CD14-positive monocyte (primary cell): ENCODE data around the gene IL3. TPM values are rescaled to one million over a fixed set of nuclear protein-coding genes. Genes with fewer than 3 reads are reported as not detected.
A peak's percentile ranks its signal among the peaks of the same experiment; 100 is the strongest.

ENCODE experiments used
- DNase-seq, 3 donors: peaks; one replicate each; pipeline ENCODE4 v3.0.0-alpha.2; 2011 to 2022
- H2AFZ ChIP-seq: 2 replicates; pipeline ENCODE4 v1.6.0; 2012; ENCODE audit warnings: mild to moderate bottlenecking, low read depth, low read length, inconsistent platforms; ENCODE audit not compliant: insufficient read depth, poor library complexity, severe bottlenecking
- H3K27ac ChIP-seq, 2 donors: 1 replicate in 1 of 2; 2 replicates in 1 of 2; pipeline ENCODE4 v1.5.1; 2012 to 2013; ENCODE audit warnings: low read length in 2 of 2, control low read depth in 1 of 2, inconsistent platforms in 1 of 2, low read depth in 1 of 2, mild to moderate bottlenecking in 1 of 2
- H3K27me3 ChIP-seq, 2 donors: one replicate each; pipeline versions ENCODE4 v1.6.0 to v1.6.1; 2011 to 2013; ENCODE audit warnings: low read length in 2 of 2; ENCODE audit not compliant: control insufficient read depth in 2 of 2, insufficient read depth in 2 of 2
- H3K36me3 ChIP-seq, 2 donors: replicated peaks in 1 of 2; 1 replicate in 1 of 2; 2 replicates in 1 of 2; pipeline versions ENCODE4 v1.5.1 to v1.6.1; 2012 to 2013; ENCODE audit warnings: low read length in 2 of 2, control low read depth in 1 of 2, inconsistent platforms in 1 of 2, mild to moderate bottlenecking in 1 of 2; ENCODE audit not compliant: insufficient read depth in 2 of 2, control insufficient read depth in 1 of 2
- H3K4me1 ChIP-seq, 2 donors: 1 replicate in 1 of 2; 2 replicates in 1 of 2; pipeline versions ENCODE4 v1.5.1 to v1.6.1; 2012 to 2013; ENCODE audit warnings: low read length in 2 of 2, control low read depth in 1 of 2, inconsistent platforms in 1 of 2, mild to moderate bottlenecking in 1 of 2, moderate library complexity in 1 of 2; ENCODE audit not compliant: insufficient read depth in 2 of 2, control insufficient read depth in 1 of 2
- H3K4me2 ChIP-seq: replicated peaks from 2 replicates; pipeline ENCODE3; 2012; ENCODE audit warnings: low read length, moderate library complexity, mild to moderate bottlenecking; ENCODE audit not compliant: poor library complexity, severe bottlenecking; ENCODE audit errors: extremely low read depth
- H3K4me3 ChIP-seq, 3 experiments: fragments of 200-600 bp in 1 of 3; sonication (generic) in 1 of 3; replicated peaks in 1 of 3; 1 replicate in 2 of 3; 2 replicates in 1 of 3; pipeline ENCODE4 v1.5.1; 2011 to 2013; ENCODE audit warnings: low read length in 3 of 3, mild to moderate bottlenecking in 3 of 3, control low read depth in 2 of 3, low read depth in 2 of 3, inconsistent platforms in 1 of 3, moderate library complexity in 1 of 3
- H3K79me2 ChIP-seq: 2 replicates; pipeline ENCODE4 v1.6.0; 2012; ENCODE audit warnings: mild to moderate bottlenecking, control low read depth, inconsistent platforms, low read length, moderate library complexity; ENCODE audit not compliant: insufficient read depth
- H3K9ac ChIP-seq: 2 replicates; pipeline ENCODE4 v1.6.0; 2017; ENCODE audit warnings: low read length, mild to moderate bottlenecking; ENCODE audit not compliant: insufficient read depth, poor library complexity, severe bottlenecking
- H3K9me3 ChIP-seq, 2 donors: replicated peaks in 1 of 2; 1 replicate in 1 of 2; 2 replicates in 1 of 2; pipeline versions ENCODE4 v1.5.1 to v1.6.1; 2012 to 2013; ENCODE audit warnings: low read length in 2 of 2, control low read depth in 1 of 2; ENCODE audit not compliant: control insufficient read depth in 1 of 2, insufficient read depth in 1 of 2
- H4K20me1 ChIP-seq: 2 replicates; pipeline ENCODE4 v1.6.0; 2012; ENCODE audit warnings: mild to moderate bottlenecking, low read length, control low read depth, moderate library complexity; ENCODE audit not compliant: insufficient read depth
- H3K27ac Mint-ChIP-seq, 7 donors: one replicate each; pipeline ENCODE4 v1.8.0; 2020; ENCODE audit warnings: mild to moderate bottlenecking in 7 of 7, mixed read lengths in 7 of 7, moderate library complexity in 6 of 7, inconsistent platforms in 2 of 7
- H3K27me3 Mint-ChIP-seq, 3 donors: one replicate each; pipeline ENCODE4 v1.8.0; 2021 to 2022; ENCODE audit warnings: low read depth in 3 of 3, mild to moderate bottlenecking in 3 of 3, mixed read lengths in 3 of 3, moderate library complexity in 3 of 3, inconsistent platforms in 1 of 3
- H3K36me3 Mint-ChIP-seq, 2 donors: one replicate each; pipeline ENCODE4 v1.8.0; 2020; ENCODE audit warnings: mixed read lengths in 2 of 2, inconsistent platforms in 1 of 2, mild to moderate bottlenecking in 1 of 2
- H3K4me1 Mint-ChIP-seq: one replicate; pipeline ENCODE4 v1.8.0; 2020; ENCODE audit warnings: mild to moderate bottlenecking, mixed read lengths
- H3K4me3 Mint-ChIP-seq, 2 donors: one replicate each; pipeline ENCODE4 v1.8.0; 2020; ENCODE audit warnings: mild to moderate bottlenecking in 2 of 2, mixed read lengths in 2 of 2, moderate library complexity in 1 of 2
- H3K9me3 Mint-ChIP-seq, 7 donors: one replicate each; pipeline ENCODE4 v1.8.0; 2020 to 2022; ENCODE audit warnings: mixed read lengths in 7 of 7, mild to moderate bottlenecking in 6 of 7, moderate library complexity in 6 of 7, inconsistent platforms in 2 of 7
- WGBS: methylation state at CpG from one replicate; pipeline ENCODE4 v1.1.5; 2013; ENCODE audit warnings: missing lambda C conversion rate; ENCODE audit not compliant: insufficient coverage; 5-methylcytosine and 5-hydroxymethylcytosine counted together
- intact Hi-C, 2 donors: fragments of 100-400 bp; cut with micrococcal nuclease; formaldehyde crosslinking; loops; one replicate each; pipeline versions ENCODE4 v1.15.0 to v1.15.1; 2023
- polyA plus RNA-seq, 3 donors: library from polyadenylated mRNA; depleted of rRNA in 1 of 3; unstranded in 2 of 3; stranded (reverse) in 1 of 3; fragments of 300-500 nt in 2 of 3; fragments of >200 nt in 1 of 3; fragmentation: Illumina TruSeq in 2 of 3; gene quantifications; 1 replicate in 2 of 3; 2 replicates in 1 of 3; pipeline ENCODE4 v1.2.3, GENCODE V29; 2012 to 2021
- TF ChIP-seq, protein P1 (sequence below): fragments of 200-600 bp; IDR thresholded peaks from one replicate; pipeline ENCODE4 v1.8.0; 2022; ENCODE audit warnings: antibody characterized with exemption, mild to moderate bottlenecking

Gene IL3
- polyA plus RNA-seq, 3 donors: not detected

DNA sequence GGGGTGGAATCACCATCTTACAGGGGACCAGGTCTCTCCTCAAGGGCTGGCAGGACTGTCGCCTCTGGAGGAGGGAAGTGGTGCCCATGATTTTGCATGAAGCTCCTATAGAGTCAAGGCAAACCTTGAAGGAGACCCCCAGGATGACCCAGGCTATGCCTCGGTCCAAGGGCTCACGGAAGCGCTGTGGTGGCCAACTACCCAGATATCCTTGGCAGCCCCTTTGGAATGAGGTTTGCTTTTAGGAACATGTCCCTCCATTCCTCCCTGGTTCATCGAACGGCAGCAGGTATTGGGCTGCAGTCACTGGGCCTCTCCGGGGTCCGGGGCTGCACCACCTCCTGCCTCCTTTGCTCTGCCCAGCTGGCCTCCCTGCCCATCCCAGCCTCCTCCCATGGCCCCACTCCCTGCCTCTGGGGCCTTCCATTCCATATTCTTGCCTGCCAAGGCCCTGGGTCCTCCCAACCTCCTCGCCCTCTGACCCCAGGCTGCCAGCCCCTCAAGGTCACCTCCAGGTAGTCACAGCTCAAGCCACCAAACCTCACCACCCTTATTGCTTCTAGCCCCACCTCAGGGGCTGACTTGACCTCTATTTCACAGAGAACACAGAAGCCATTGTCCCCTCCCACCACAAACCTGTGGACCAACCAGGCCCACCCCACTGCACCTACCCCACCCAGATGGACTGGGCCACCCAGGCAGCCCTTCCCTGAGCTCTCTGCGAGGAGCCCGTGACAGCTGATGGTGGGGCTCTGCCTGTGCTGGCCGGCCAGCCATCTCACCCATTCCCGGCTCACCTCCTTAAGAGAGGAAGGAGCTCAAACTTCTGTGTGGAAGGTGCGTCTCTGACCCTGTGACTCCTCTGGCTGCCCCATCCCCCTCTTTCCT is 3.6 kb upstream of the IL3 start:
- Mint-ChIP-seq H3K27me3 (peaks cover 4 to 13% (median 8%) of the 10 kb centered on the region in 3 donors), H3K36me3 (no peaks in the 10 kb centered on the region), H3K9me3 (no peaks in the 10 kb centered on the region), H3K27ac (no peak overlapping the region), H3K4me1 (no peaks in the 10 kb centered on the region), H3K4me3 (no peak overlapping the region)
- TF ChIP-seq, protein P1, sequence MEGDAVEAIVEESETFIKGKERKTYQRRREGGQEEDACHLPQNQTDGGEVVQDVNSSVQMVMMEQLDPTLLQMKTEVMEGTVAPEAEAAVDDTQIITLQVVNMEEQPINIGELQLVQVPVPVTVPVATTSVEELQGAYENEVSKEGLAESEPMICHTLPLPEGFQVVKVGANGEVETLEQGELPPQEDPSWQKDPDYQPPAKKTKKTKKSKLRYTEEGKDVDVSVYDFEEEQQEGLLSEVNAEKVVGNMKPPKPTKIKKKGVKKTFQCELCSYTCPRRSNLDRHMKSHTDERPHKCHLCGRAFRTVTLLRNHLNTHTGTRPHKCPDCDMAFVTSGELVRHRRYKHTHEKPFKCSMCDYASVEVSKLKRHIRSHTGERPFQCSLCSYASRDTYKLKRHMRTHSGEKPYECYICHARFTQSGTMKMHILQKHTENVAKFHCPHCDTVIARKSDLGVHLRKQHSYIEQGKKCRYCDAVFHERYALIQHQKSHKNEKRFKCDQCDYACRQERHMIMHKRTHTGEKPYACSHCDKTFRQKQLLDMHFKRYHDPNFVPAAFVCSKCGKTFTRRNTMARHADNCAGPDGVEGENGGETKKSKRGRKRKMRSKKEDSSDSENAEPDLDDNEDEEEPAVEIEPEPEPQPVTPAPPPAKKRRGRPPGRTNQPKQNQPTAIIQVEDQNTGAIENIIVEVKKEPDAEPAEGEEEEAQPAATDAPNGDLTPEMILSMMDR: no peak
- Histone ChIP-seq H3K4me3 (no peak overlapping the region), H3K27ac (no peak overlapping the region), H4K20me1 (no peaks in the 10 kb centered on the region), H3K36me3 (no peaks in the 10 kb centered on the region), H3K9ac (no peak overlapping the region), H2AFZ (no peak overlapping the region), H3K9me3 (no peaks in the 10 kb centered on the region), H3K4me2 (no peak overlapping the region), H3K4me1 (no peaks in the 10 kb centered on the region), H3K27me3 (no peaks in the 10 kb centered on the region), H3K79me2 (no peaks in the 10 kb centered on the region)
- intact Hi-C loops: no loop called here
- 87% methylated on average over 12 of the region's 14 CpGs for WGBS
- peak in 1 of 3 donors; percentile 0 for DNase-seq

DNA sequence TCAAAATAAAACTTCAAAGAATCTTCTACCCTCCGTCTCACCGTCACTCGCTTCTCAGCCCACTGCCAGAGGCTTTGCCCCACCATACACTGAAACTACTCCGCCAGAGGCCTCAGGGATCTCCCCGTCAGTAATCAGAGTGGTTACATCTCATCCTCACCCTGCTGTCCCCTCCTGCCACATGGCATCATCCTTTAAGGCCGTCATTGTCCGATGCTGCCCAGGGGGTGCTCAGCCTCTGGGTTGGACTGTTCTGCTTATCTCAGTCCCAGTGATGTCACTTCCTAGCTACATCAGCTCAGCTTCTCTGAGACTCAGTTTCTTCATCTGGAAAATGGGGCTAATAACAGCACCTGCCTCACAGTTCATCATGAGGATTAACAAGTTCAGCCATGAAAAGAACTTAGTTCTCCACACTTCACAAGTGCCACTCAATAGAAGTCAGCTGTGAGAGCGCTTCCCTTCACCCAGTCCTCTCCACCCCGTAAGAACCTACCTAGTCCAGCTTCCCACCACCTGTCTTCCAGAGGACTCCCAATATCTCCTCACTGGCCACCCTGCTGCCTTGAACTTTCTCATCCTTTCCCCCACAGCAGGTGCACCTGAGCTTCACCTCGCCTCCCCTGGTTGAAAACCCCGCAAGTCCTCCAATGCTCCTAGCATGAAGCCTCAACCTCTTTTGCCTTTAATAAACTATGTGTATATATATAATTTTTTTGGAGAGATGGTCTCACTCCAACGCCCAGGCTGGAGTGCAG is 2.8 kb upstream of the IL3 start:
- Mint-ChIP-seq H3K36me3 (no peaks in the 10 kb centered on the region), H3K4me1 (no peaks in the 10 kb centered on the region), H3K9me3 (no peaks in the 10 kb centered on the region), H3K4me3 (no peak overlapping the region), H3K27ac (no peak overlapping the region), H3K27me3 (peaks cover 4 to 8% (median 5%) of the 10 kb centered on the region in 3 donors)
- intact Hi-C loops: no loop called here
- Histone ChIP-seq H3K27me3 (no peaks in the 10 kb centered on the region), H4K20me1 (no peaks in the 10 kb centered on the region), H3K4me2 (no peak overlapping the region), H3K79me2 (no peaks in the 10 kb centered on the region), H3K4me3 (no peak overlapping the region), H3K9ac (no peak overlapping the region), H3K36me3 (no peaks in the 10 kb centered on the region), H3K27ac (no peak overlapping the region), H3K4me1 (no peaks in the 10 kb centered on the region), H3K9me3 (no peaks in the 10 kb centered on the region), H2AFZ (no peak overlapping the region)
- 95% methylated on average over 9 of the region's 12 CpGs for WGBS
- TF ChIP-seq, protein P1: no peak
- DNase-seq: peak in 1 of 3 donors; percentile 1
